Transverse colon (tissue), 3 donors: Measurements from ENCODE around the gene RXRB.

Source experiments
- EP300 ChIP-seq: sonication (generic); formaldehyde crosslinking; IDR thresholded peaks from one replicate; pipeline ENCODE4 v1.6.1; 2017; ENCODE audit warnings: antibody characterized with exemption, low read depth
- POLR2A ChIP-seq: fragments of 450-650 bp; IDR thresholded peaks from one replicate; pipeline ENCODE4 v1.6.1; 2016; ENCODE audit warnings: antibody characterized with exemption, mild to moderate bottlenecking, moderate library complexity
- TF ChIP-seq, protein P1 (sequence below), 5 experiments: fragments of 200-600 bp in 3 of 5; fragments of 450-650 bp in 2 of 5; sonication (generic) in 3 of 5; IDR thresholded peaks; 1 replicate in 2 of 5; 2 replicates in 3 of 5; pipeline ENCODE4 v1.5.1; 2016 to 2017; ENCODE audit warnings: antibody characterized with exemption in 5 of 5, inconsistent platforms in 3 of 5, mild to moderate bottlenecking in 2 of 5, moderate library complexity in 1 of 5

GRCh38 chr6:33204415-33205190 is 4.1 kb upstream of the RXRB start, which contains the start of gene HSD17B8:
- TF ChIP-seq POLR2A (peak; percentile 56), EP300 (no peak)
- TF ChIP-seq, protein P1, sequence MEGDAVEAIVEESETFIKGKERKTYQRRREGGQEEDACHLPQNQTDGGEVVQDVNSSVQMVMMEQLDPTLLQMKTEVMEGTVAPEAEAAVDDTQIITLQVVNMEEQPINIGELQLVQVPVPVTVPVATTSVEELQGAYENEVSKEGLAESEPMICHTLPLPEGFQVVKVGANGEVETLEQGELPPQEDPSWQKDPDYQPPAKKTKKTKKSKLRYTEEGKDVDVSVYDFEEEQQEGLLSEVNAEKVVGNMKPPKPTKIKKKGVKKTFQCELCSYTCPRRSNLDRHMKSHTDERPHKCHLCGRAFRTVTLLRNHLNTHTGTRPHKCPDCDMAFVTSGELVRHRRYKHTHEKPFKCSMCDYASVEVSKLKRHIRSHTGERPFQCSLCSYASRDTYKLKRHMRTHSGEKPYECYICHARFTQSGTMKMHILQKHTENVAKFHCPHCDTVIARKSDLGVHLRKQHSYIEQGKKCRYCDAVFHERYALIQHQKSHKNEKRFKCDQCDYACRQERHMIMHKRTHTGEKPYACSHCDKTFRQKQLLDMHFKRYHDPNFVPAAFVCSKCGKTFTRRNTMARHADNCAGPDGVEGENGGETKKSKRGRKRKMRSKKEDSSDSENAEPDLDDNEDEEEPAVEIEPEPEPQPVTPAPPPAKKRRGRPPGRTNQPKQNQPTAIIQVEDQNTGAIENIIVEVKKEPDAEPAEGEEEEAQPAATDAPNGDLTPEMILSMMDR (IDR thresholded peaks at IDR 0.05): no peak
